ENCODE data around the gene MLLT6.

- TF ChIP-seq EZH2 (IDR thresholded peaks at IDR 0.05): no peak
- no peak for TF ChIP-seq FOXP2 (optimal IDR thresholded peaks at IDR 0.05; ENCODE audit: control extremely low read depth, extremely low read length, insufficient read depth)
- no peak for TF ChIP-seq POLR2AphosphoS5 (IDR thresholded peaks at IDR 0.05; ENCODE audit: borderline replicate concordance, low read depth, low read length)
Measured at GRCh38 chr17:38709864-38710603, 5.0 kb downstream of the MLLT6 start.

Measured in SK-N-MC (cell line).